ENCODE measurements around the gene CPT1A.

The CPT1A gene

GRCh38 chr11:68832476-68833181, 9.1 kb downstream of the CPT1A start:
- DNase-seq (ENCODE audit: low spot score) (no peak), FAIRE-seq (no peak)

- DNase-seq (ENCODE audit: low spot score) (no peak), FAIRE-seq (no peak)
Observed at GRCh38 chr11:68831124-68831523, 10.6 kb downstream of the CPT1A start.

- no peak for DNase-seq (ENCODE audit: low spot score)
- FAIRE-seq, result no peak
Observed at GRCh38 chr11:68829581-68829980, 12.1 kb downstream of the CPT1A start.

GRCh38 chr11:68828957-68829356, 12.8 kb downstream of the CPT1A start:
- FAIRE-seq, result no peak
- DNase-seq (ENCODE audit: low spot score), result no peak

GRCh38 chr11:68828155-68828931, 13.4 kb downstream of the CPT1A start:
- DNase-seq (ENCODE audit: low spot score), result no peak
- FAIRE-seq, result no peak

GRCh38 chr11:68827733-68828132, 14.0 kb downstream of the CPT1A start:
- FAIRE-seq (no peak), DNase-seq (ENCODE audit: low spot score) (no peak)

- DNase-seq (ENCODE audit: low spot score), result no peak
- FAIRE-seq, result no peak
Observed at GRCh38 chr11:68826726-68827125, 15.0 kb downstream of the CPT1A start.

GRCh38 chr11:68825571-68825970, 16.1 kb downstream of the CPT1A start:
- no peak for FAIRE-seq
- no peak for DNase-seq (ENCODE audit: low spot score)

- DNase-seq (ENCODE audit: low spot score) (no peak), FAIRE-seq (no peak)
Observed at GRCh38 chr11:68822546-68822945, 19.2 kb downstream of the CPT1A start.

GRCh38 chr11:68821670-68822069, 20.0 kb downstream of the CPT1A start:
- DNase-seq (ENCODE audit: low spot score), result no peak
- no peak for FAIRE-seq

- DNase-seq (ENCODE audit: low spot score) (no peak), FAIRE-seq (no peak)
Observed at GRCh38 chr11:68819362-68819761, 22.4 kb downstream of the CPT1A start.

- no peak for FAIRE-seq
- DNase-seq (ENCODE audit: low spot score), result no peak
Observed at GRCh38 chr11:68818181-68818580, 23.5 kb downstream of the CPT1A start.

GRCh38 chr11:68817554-68817953, 24.2 kb downstream of the CPT1A start:
- DNase-seq (ENCODE audit: low spot score) (no peak), FAIRE-seq (no peak)

GRCh38 chr11:68816917-68817419, 24.7 kb downstream of the CPT1A start:
- no peak for FAIRE-seq

GRCh38 chr11:68816251-68816776, 25.4 kb downstream of the CPT1A start:
- FAIRE-seq (no peak), DNase-seq (ENCODE audit: low spot score) (no peak)

More at GRCh38 chr11:68816917-68817419, 24.7 kb downstream of the CPT1A start:
- DNase-seq (ENCODE audit: low spot score), result no peak

- DNase-seq (ENCODE audit: low spot score) (no peak), FAIRE-seq (no peak)
Observed at GRCh38 chr11:68813773-68814172, 27.9 kb downstream of the CPT1A start.

GRCh38 chr11:68812526-68812925, 29.2 kb downstream of the CPT1A start:
- FAIRE-seq (no peak), DNase-seq (ENCODE audit: low spot score) (no peak)

GRCh38 chr11:68810164-68810563, 31.6 kb downstream of the CPT1A start:
- FAIRE-seq (no peak), DNase-seq (ENCODE audit: low spot score) (no peak)

- FAIRE-seq (no peak), DNase-seq (ENCODE audit: low spot score) (no peak)
Observed at GRCh38 chr11:68809506-68809905, 32.2 kb downstream of the CPT1A start.

GRCh38 chr11:68808787-68809186, 32.9 kb downstream of the CPT1A start:
- no peak for DNase-seq (ENCODE audit: low spot score)
- FAIRE-seq, result no peak

- FAIRE-seq (no peak), DNase-seq (ENCODE audit: low spot score) (peak; percentile 23)
Observed at GRCh38 chr11:68806931-68807844, 34.5 kb downstream of the CPT1A start.

Measured in RCC 7860 (cell line).